AG10803 (cell line): ENCODE data around the gene TBL3.
"Not testable (repeated sequence)": the region's sequence is repeated elsewhere in the genome, so short reads cannot be mapped to it uniquely, and the experiment has no call there.

Experiments used
- DNase-seq: peaks from one replicate; pipeline ENCODE4 v3.0.0; 2010; ENCODE audit warnings: low read depth
- H3K4me3 ChIP-seq: 2 replicates; pipeline ENCODE4 v1.5.1; 2011; ENCODE audit warnings: mild to moderate bottlenecking, low read length, control low read depth
- CTCF ChIP-seq: conservative IDR thresholded peaks from 2 replicates; pipeline ENCODE4 v1.5.1; 2011; ENCODE audit warnings: mild to moderate bottlenecking, low read length, control low read depth, inconsistent platforms

TBL3 gene

GRCh38 chr16:1938910-1939309 is 32.9 kb upstream of the TBL3 start:
- no peak for TF ChIP-seq CTCF
- no peak for DNase-seq
- no peak overlapping the region for H3K4me3 ChIP-seq

GRCh38 chr16:1939833-1940232 is 32.0 kb upstream of the TBL3 start:
- not testable (repeated sequence) for DNase-seq, H3K4me3 ChIP-seq

GRCh38 chr16:1940273-1941161 is 31.3 kb upstream of the TBL3 start:
- no peak overlapping the region for H3K4me3 ChIP-seq
- DNase-seq: no peak
- no peak for TF ChIP-seq CTCF

GRCh38 chr16:1941162-1942046 is 30.4 kb upstream of the TBL3 start:
- peak overlapping the region; percentile 80 for H3K4me3 ChIP-seq
- DNase-seq: no peak
- no peak for TF ChIP-seq CTCF

GRCh38 chr16:1942047-1942809 is 29.6 kb upstream of the TBL3 start:
- peak; percentile 21 for DNase-seq
- H3K4me3 ChIP-seq: peak overlapping the region; percentile 80
- TF ChIP-seq CTCF: no peak

GRCh38 chr16:1942810-1943726 is 28.8 kb upstream of the TBL3 start, which contains the start of gene MSRB1:
Gene MSRB1 (minus strand): TSS chr16:1943199. CDS start chr16:1943156, 43 bp downstream.
- peak within 1 kb of the TSS; percentile 80 for H3K4me3 ChIP-seq
- no peak; the same call in 1 of the 2 replicates for TF ChIP-seq CTCF
- peak; percentile 96 for DNase-seq
